NCI-H1105 treated with DMSO at 0.1 percent for 48 hours (cell line): Measurements from ENCODE around the gene TMSB10.

ENCODE experiments used
- DNase-seq: peaks from one replicate; lab custom pipeline; 2025; lab: John Stamatoyannopoulos, UW

Gene TMSB10

GRCh38 chr2:84880645-84881521, 24.6 kb upstream of the TMSB10 start, which contains the start of gene TRABD2A:
TSS of gene TRABD2A (minus strand) at chr2:84881084. CDS start at chr2:84881039, 45 bp downstream.
- DNase-seq = no peak

DNA sequence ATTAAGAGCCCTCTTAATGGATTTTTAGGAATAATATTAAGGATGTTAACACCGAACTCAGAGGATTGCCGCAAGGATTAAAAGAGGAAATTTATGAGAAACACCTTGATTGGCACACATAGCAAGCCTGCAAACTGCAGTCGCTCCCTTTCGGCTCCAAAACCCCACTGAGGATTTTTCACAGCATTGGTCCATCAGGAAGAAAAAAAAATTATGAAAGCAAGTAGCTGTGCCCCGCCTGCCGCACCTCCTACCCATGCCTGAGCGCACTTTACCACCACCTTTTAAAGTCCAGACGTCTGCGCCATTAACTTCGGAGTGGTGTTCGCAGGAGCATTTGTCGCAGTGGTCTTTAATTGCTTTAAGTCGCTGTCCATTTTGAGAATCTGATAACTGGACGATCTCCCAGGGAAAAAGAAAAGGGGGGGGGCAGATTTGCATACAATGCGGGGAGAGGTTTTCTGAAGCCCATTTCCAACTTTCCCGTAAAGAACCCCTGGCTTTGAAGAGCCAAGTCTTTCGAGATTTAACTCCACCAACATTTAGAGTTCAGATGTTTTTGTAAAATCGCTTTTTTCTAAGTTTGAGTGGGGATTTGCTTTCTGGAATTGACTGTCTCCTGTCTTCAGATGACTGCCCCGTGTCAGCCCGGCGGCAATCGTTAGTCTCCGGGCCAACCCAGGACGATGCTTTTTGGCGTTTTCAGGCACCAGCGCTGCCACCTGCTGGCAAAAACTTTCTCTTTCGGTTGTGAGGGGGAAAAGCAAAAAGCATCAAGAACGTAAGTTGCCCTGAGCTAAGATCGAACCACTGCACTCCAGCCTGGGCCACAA, 23.7 kb upstream of the TMSB10 start:
- peak; percentile 41 for DNase-seq

GRCh38 chr2:84882414-84882738, 23.1 kb upstream of the TMSB10 start:
- no peak for DNase-seq

- no peak for DNase-seq
Observed at GRCh38 chr2:84882775-84883550, 22.5 kb upstream of the TMSB10 start.

DNA sequence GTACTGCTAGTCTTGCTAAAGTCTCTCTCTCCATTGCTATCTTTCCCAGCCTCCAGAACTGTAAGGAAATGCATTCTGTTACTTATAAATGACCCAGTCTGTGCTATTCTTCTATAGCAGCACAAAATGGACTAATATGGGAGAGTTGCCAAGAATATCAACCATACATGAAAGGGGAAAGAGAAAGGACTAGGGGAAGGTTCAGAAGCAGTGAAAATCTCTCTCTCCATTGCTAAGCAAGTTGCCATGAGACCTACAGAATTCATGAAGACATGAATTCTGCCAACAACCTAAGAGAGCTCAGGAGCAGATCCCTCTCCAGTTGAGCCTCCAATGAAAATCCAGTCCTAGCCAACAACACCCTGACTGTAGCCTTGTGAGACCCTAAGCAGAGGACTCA, 21.0 kb upstream of the TMSB10 start:
- no peak for DNase-seq

DNA sequence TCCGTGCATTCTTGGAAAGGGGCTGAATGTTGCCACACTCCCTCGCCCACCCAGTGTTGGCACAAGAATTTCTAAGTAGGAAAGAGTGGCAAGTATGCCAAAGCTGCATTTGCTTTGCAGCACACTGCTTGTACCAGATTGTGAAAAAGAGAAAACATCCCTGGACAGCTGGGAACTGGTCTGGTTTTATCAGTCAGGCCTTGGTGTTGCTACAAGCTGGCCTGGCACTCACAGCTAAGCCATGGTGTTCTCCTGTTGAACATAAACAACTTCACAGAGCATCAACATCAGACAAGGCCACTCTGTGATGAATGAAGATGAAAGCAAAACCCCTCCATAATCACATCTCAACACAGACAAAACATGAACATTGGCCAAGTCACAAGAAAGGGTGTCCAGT, 20.3 kb upstream of the TMSB10 start:
- DNase-seq = no peak

DNA sequence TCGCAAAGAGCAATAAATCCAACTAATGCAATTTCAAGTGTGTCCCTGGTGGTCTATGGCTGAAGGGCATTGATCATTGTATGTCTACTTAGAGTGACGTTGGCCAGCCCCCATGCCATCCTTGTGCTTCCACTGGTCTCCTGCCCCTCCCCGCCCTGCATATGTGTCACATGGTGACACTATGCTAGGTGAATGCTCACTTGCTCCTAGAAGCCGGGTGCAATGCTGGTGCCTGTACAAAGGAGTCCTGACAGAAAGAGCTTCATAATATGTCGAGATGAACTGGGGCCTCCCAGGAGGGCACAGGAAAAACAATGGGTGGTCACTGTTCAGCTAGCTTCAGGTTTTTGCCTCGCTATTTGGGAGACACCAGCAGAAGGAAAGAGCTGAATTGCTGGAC, 18.7 kb upstream of the TMSB10 start:
- no peak for DNase-seq

DNA sequence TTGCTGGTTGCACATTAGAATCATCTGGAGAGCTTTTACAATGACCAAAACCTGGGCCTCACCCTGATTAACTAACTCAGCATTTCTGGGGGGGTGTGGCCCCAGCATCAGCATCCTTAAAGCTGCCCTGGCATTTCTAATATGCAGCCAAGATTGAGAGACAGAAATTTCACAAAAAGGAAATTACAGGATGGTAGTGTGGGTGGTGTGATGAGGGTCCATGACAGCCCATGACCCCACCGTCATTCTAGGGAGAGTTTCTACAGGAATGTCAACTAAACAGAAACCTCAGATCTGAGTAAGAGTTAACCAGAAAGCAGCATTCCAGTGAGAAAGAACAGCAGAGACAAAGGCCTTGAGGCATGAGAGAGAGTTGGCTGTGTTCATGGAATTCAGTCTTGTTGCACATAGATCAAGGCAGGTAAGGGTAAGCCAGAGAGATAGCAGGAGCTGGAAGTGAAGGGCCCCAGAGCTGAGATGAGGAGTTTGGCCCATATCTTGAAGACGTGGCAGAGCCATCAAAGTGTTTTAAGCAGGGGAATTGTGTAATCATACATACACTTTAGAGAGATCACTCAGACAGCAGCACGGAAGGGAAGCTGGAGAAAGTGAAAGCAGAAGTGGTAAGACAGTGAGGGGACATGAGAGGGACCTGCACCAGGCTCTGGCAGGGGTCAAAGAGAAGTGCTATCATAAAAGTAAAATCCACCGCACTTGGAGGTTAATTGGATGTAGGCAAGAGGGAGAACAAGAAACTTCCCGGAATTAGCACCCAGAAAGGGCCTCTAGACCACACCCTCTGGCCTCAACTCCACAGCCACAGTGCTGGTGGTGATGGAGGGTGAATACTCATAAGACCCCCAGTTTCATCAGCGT, 16.8 kb upstream of the TMSB10 start:
- DNase-seq = no peak

GRCh38 chr2:84889332-84889731, 16.1 kb upstream of the TMSB10 start:
- no peak for DNase-seq

DNA sequence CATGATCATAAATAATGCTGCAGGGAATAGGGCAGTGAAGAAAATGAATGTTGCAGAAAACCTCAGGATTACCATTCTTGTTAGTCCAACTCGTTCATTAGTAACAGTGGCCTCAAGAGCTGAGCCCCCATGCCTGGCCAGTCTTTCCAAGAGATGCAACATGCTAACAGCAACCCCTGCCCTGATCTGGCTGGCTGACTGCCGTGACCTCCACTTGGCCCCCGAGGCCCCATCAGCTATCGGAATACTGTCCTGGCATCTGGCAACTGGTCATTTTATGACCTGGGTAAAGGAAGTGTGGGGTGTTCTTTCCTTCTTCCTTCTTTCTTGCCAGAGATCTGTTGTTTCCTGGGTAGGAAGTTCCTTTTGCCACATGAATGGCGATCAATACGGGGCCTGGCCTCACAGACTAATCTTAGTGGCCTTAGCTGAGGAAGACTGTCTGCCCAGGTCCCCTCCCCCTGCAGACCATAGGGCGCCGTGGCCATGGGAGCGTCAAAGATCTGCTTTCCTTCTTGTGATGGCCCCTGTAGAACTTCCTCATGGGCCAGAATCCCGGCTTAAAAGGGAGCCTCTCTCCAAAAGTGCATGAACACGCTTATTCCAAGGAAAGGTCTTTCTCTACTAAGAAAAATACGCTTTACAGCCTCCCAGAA, 14.0 kb upstream of the TMSB10 start:
- DNase-seq = no peak

GRCh38 chr2:84894131-84894586, 11.3 kb upstream of the TMSB10 start:
- no peak for DNase-seq

- DNase-seq = no peak
Observed at GRCh38 chr2:84894758-84895520, 10.5 kb upstream of the TMSB10 start.

DNA sequence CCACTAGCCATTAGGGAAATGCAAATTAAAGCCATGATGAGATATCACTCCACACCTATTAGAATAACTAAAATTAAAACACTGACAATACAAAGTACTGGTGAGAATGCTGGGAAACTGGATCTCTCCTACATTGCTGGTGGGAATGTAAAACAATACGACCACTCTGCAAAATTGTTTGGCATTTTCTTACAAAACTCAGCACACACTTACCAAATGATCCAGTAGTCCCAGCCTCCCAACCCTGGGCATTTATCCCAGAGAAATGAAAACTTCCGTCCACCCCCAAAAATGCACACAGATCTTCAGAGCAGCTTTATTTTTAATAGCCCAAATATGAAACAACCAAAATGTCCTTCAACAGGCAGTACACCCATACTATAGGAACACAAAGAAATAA, 8.9 kb upstream of the TMSB10 start:
- no peak for DNase-seq

GRCh38 chr2:84897773-84898172, 7.7 kb upstream of the TMSB10 start:
- no peak for DNase-seq

DNA sequence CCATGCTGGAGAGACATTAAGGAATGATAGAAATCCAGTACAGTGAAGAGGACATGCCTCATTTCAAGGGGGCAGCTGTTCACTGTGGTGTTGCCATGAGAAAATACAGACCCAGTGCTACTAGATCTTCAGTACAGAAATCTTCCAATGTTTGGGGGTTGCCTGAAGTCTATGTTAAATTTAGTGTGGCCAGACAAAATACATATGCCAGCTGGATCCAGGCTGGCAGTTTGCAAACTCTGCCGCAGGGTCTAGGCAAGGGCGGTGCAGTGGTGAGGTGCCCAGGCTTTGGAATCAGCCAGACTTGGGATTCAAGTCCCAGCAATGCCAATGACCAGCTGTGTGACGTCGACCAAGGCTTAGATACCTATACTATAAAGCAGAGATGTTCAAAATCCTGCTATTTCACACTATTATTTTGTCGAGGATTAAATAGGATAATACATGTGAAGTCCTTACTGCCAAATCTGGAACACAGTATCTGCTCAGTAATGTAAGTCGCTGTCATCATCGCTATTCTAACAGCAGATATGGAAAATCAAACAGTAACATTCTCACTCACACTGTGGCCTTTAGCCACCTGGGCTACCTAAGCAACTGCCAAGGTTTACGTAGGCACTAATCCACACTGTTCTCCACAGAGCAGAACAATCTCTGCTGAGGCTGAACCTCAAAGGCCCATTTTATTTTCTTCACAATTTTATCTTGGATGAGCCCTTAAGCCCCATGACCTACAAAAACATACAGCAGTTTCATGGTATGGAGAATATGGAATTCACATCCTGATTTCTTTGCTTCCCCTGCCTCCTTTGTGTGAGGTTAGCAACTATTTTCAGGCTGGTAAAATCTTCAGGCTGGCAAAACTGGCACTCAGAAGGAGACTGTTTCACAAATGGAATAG, 5.9 kb upstream of the TMSB10 start:
- DNase-seq = no peak

GRCh38 chr2:84900971-84901370, 4.5 kb upstream of the TMSB10 start:
- no peak for DNase-seq

- no peak for DNase-seq
Observed at GRCh38 chr2:84901593-84902120, 3.8 kb upstream of the TMSB10 start.

DNA sequence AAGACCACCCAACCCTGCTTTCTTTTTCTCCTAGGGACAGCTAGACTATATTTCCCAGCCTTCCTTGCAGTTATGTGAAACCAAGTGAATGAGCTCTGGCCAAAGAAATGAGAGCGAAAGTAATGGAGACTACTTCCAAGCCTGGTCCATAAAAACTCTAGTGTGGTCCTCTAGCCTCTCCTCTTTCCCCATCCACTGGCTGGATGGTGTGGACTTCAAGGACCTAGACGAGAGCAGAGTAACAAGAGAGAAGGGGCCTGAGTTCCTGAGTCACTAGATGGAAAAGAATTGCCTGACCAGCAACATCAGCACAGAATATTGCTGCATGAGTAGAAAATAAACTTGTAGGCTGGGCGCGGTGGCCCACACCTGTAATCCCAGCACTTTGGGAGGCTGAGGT, 2.9 kb upstream of the TMSB10 start:
- DNase-seq = no peak

GRCh38 chr2:84904151-84904550, 1.3 kb upstream of the TMSB10 start:
- DNase-seq = no peak
